Hypothalamus (tissue), 51 donors: ENCODE results near the gene CACTIN.
A peak's percentile ranks its signal among the peaks of the same experiment; 100 is the strongest.
"Not testable (repeated sequence)": the region's sequence is repeated elsewhere in the genome, so short reads cannot be mapped to it uniquely, and the experiment has no call there.

ENCODE experiments used
- DNase-seq, 51 donors: peaks; one replicate each; lab custom pipeline; 2025; lab: John Stamatoyannopoulos, UW

The CACTIN gene

GRCh38 chr19:3626473-3627350 is at the start of gene CACTIN:
Gene CACTIN (minus strand): TSS chr19:3626790. CDS start chr19:3626762, 28 bp downstream.
- peak; percentile 81 to 99 (median 96) for DNase-seq

DNA sequence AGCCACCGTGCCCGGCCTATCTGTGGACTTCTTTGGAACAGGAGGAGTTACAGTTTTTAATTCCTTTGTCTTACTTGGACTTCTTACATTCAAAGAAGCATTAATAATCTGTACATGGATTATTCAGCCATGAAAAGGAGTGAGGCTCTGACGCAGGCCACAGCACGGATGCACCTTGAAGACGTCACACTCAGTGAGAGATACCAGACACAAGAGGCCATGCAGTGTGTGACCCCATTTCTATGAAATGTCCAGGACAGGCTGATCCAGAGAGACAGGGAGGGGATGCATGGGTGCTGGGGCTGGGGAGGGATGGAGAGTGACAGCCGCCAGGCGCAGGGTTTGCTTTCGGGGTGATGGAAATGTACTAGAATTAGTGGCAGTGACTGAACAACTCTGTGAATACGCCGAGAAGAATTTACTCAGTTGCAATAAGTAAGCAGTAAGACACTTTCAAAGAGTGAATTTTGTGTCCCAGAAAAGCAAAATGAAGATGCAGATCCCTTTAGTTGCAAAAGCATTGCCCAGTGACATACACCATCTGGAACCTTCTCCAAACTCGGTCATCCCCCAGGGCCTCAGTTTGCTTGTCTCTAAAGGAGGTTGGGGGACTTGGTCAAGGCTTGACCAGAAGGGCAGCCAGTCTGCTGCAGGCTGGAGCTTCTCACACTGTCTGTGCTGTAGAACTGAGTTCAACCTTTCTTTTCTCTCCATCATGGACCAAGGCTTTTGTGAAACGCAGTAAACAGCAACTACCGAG is 48.4 kb upstream of the CACTIN start:
- no peak for DNase-seq

DNA sequence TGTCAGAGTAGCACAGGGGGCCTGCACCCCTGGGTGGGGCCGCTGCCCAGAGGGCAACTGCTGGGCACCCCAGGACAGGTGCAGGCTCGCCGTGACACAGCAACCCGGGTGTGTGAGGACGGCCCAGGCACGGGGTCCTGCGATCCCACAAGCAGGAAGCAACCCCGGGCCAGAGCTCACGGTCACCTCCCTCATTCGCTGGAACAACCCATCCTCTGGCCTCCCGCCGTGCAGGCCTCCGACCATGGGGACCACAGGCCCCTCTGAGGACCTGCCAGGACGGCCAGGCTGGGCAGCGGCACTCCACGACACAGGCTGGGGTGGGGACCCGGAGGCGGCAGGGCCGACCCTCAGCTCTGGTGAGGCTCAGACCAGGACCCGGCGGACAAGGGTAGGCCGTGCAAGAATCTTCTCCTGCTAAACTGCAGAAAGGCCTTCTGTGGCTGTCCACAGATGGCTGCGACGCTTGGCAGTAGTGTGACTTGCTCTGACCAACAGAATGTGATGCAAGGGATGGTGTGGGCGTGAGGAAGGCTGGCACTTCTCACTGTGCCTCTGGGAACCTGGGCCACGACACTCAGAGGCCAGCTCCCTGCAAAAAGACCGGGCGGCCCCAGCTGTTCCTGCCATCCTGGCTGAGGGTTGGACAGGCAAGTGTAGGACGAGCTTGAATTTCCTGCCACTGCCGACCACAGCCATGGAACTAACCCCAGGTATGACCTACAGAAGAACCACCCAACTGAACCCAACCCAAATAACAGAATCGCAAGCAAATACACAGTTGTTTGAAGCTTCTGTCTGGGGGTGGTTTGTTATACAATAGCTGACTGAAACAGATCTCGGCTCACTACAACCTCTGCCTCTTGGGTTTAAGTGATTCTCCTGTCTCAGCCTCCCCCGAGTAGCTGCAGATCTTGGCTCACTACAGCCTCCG is 47.2 kb upstream of the CACTIN start:
- DNase-seq: no peak

DNA sequence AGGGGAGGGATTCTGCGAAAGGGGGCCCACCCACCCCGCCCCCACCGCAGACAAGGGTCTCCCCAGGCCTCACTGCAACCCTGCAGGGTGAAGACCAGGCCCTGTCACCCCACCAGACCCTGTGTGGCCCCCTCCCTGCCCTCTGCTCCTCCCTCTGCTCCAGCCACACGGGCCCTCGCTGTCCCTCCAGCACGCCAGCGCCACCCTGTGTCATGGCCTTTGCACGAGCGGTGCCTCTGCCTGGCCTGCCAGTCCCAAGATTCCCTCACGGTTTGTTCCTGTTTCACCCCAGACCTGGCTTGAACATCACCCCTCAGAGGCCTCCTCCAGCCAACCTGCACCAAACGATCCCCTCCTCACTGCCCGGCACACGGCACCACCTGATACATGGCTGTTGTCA is 46.4 kb upstream of the CACTIN start:
- no peak for DNase-seq

GRCh38 chr19:3672575-3672948 is 46.0 kb upstream of the CACTIN start:
- DNase-seq: no peak

GRCh38 chr19:3671680-3672574 is 45.3 kb upstream of the CACTIN start:
- DNase-seq: peak in 1 of 51 donors; percentile 9

DNA sequence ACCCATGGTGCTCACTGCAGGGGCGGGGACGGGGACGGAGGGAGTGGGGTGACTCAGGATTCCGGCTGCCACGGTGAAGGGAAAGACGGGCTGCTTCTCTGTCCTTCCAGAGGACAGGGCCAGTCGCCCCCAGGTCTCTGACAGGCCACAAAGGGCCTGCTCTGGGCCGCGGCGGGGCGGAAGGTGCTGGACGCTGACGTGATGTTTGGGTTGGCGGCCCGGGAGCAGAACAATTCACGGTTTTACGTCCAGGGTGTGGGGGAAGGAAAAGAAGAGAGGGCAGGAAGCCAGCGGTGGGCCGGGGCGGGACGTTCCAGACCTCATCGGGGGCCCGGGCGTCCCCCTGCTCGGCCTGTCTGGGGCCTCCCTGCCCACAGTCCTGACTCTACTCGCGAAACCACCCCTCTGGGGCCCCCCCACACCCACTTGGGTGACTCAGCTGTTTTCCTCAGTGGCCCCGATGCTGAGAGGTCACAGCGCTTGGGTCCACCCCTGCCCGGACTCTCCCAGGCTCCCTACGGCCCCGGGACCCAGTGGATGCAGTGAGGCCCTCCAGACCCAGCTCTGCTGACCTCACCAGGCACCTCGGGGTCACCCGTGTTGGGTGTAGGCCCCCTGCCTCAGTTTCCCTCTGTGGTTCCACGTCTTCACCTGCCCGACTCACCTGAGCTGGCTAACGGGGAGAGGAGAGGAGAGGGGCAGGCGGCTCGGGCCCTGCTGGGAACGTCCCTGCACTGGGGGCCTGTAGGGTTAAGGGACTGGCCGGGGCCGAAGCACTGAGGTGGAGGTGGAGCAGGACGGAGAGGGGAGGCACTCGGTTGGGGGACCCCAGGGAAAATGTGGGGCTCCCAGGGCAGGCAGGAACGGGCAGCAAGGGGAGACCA is 44.4 kb upstream of the CACTIN start:
- peak in 2 of 51 donors; percentile 8 to 10 for DNase-seq

DNA sequence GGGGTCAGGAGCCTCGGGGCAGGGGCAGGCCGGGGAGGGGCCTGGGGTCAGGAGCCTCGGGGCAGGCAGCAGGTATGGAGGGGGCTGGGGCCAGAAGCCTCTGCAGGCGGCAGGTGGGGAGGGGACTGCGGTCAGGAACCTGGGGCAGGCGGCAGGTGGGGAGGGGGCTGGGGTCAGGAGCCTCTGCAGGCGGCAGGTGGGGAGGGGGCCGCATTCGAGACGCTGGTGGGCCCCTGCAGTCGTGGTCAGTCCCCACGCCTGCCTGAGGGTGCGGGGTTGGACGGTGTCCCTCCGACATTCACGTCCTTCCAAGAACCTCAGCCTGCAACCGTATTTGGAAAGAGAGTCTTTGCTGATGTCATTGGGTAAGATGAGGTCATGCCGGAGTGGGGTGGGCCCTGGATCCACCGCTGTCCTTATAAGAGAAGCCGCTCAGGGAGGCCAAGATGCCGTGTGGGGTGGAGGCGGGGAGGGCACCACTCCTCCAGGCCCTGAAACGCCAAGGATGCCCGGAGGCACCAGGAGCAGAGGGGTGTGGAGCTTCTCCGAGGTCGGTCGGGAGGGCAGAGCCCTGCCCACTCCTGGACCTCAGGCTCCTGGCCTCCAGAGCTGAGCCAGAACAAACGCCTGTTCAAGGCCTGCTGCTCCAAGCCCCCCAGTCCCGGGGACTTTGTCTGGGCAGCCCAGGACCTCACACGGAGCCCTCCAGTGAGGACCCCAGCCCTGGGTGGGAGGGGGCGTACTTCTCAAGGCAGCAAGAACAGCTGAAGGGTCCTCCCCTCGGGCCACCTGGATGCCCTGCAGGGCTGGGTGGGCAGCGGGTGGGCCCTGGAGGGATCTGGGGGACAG is 43.6 kb upstream of the CACTIN start:
- peak in 11 of 51 donors; percentile 6 to 43 (median 26) for DNase-seq

GRCh38 chr19:3669082-3669946 is 42.7 kb upstream of the CACTIN start:
- DNase-seq: no peak

DNA sequence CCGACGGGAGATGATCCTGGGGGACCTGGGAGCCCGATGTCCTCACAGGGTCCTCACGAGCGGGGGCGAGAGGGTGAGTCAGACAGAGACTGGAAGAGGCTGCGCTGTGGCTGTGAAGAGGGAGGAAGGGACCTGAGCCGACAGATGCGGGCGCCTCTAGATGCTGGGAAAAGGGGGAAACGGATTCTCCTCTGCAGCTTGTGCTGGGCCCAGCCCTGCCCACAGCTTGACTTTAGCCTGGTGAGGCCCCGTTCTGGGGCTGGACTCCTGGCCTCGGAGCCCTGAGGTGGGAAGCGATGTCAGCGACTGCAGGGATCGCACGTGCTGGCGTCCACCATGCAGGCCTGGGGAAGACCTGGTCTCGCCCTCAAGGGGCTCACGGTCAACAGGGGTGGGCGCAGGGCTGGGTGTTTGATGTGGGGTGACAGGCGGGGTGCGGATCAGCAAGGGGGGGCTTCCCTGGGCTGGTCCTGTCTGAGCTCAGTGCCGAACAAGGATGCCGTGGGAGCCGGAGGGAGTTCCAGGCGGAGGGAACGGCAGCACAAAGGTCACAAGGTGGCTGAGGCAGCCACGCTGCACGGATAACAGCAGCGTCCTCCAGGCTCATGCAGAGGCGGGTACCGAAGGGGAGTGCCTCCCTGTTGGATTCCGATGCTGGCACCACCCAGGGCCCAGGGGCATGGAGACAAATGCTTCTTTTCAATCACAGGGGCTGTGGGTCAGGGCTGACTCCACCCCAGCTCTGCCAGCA is 41.9 kb upstream of the CACTIN start:
- peak in 1 of 51 donors; percentile 34 for DNase-seq

DNA sequence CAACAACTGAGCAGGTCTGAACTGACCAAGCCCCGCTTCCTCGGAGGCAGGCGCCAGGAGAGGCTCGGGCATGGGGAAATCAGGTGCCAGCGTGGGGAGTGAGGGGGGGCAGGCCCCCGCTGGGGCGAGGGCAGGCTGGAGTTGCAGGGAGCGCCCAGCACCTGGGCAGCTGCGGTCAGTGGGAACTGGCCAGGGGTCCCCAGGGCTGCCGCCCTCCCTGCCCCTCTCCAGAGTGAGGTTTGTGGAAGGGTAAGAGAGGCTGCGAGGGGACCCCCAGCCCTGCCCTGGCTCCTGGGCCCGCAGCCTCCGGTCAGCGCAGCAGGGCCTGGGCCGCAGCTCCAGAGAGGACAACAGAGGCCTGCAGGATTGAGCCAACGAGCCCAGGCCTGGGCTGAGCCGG is 41.2 kb upstream of the CACTIN start:
- no peak for DNase-seq

DNA sequence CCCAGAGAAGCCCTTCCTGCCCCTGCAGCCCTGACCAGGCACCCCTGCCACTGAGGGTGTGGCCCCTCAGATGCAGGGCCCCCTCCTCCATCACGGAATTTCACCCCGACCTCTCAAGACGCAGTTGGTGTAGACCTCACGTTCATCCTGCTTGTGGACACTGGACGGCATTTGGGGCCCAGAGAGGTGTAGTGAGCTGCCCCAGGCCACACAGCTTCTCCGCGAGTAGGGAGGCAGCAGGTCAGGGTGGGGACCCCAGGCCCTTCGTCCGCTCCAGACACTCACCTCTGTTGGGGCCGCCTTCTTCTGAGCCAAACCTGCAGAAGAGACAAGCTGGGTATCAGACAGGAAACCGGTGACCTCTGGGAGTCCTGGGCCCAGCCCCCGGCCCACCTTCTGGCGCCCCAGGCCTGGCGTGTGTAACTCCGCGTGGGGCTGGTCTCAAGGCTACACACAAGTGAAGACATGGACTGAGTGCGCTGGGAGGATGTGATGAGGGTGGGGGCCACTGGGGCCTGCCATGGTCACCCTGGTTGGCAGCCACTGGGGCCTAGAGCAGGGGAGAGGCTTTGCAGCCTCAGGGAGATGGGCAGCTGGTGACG is 40.5 kb upstream of the CACTIN start:
- no peak for DNase-seq

GRCh38 chr19:3666545-3666856 is 39.9 kb upstream of the CACTIN start:
- not testable (repeated sequence) for DNase-seq

DNA sequence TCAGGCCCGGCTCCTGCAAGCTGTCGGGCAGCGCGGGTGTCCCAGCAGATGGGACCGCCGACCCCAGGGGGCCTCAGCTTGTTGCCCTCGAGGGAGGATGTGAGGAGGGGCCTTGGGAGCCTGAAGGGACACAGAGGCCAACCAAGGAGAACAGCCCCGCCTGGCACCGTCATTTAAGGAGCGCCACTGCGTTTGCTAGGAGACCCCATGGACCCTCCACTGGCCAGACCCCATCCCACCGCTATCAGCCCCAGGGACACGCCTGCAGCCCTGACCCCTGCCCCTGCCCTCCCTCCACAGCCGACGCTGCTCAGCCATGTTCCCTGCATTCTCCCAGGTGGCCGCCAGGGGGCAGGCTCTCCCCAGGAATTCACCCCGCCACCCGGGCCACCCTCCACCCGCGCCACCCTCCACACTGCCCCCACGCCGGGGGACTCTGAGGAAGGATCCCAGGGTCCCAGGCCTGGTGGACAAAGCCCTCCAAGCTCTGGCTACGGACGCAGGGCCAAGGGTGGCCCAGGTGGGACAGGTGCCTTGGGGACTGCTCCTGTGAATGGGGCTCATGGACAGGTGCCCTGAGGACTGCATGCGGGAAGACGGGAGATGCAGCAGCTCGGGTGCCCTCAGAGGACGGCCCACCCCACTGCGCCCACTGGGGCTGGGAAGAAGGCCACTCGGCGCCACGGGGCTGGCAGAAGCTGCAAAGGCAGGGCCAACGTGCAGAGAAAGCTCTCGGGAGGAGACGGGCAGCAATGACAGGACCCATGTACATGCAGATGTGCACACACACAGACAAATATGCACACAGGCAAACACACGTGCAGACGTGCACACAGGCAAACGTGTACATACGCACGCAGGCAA is 39.3 kb upstream of the CACTIN start:
- DNase-seq: peak in 46 of 51 donors; percentile 5 to 84 (median 40)
